Activated CD4-positive, alpha-beta T cell treated with anti-CD3 and anti-CD28 coated beads, Interleukin-2, amount 10 ng/mL, durations not matched to agents 24 days and 14 days (primary cell): ENCODE data around the gene MAST4. TPM values are rescaled to one million over a fixed set of nuclear protein-coding genes. Genes with fewer than 3 reads are reported as not detected.
A peak's percentile ranks its signal among the peaks of the same experiment; 100 is the strongest.

ENCODE experiments used
- DNase-seq: peaks from one replicate; pipeline ENCODE4 v3.0.0; 2022
- H3K27ac Mint-ChIP-seq: one replicate; pipeline ENCODE4 v1.8.0; 2022; ENCODE audit warnings: mild to moderate bottlenecking, mixed read lengths
- H3K27me3 Mint-ChIP-seq: one replicate; pipeline ENCODE4 v1.8.0; 2022; ENCODE audit warnings: mixed read lengths
- H3K36me3 Mint-ChIP-seq: one replicate; pipeline ENCODE4 v1.8.0; 2022; ENCODE audit warnings: low read depth, mild to moderate bottlenecking, mixed read lengths
- H3K4me1 Mint-ChIP-seq: one replicate; pipeline ENCODE4 v1.8.0; 2021; ENCODE audit warnings: mixed read lengths
- H3K4me3 Mint-ChIP-seq: one replicate; pipeline ENCODE4 v1.8.0; 2022; ENCODE audit warnings: mild to moderate bottlenecking, moderate library complexity, mixed read lengths
- H3K9me3 Mint-ChIP-seq: one replicate; pipeline ENCODE4 v1.8.0; 2021; ENCODE audit warnings: mixed read lengths
- intact Hi-C: fragments of 100-400 bp; cut with micrococcal nuclease; formaldehyde crosslinking; loops from one replicate; pipeline ENCODE4 v1.15.1; 2023
- total RNA-seq: library from RNA; stranded (reverse); gene quantifications from 2 replicates; pipeline ENCODE4 v1.2.3, GENCODE V29; 2022

MAST4 gene
- total RNA-seq, 1 donor from 2014 or later: 16.1 TPM

DNA sequence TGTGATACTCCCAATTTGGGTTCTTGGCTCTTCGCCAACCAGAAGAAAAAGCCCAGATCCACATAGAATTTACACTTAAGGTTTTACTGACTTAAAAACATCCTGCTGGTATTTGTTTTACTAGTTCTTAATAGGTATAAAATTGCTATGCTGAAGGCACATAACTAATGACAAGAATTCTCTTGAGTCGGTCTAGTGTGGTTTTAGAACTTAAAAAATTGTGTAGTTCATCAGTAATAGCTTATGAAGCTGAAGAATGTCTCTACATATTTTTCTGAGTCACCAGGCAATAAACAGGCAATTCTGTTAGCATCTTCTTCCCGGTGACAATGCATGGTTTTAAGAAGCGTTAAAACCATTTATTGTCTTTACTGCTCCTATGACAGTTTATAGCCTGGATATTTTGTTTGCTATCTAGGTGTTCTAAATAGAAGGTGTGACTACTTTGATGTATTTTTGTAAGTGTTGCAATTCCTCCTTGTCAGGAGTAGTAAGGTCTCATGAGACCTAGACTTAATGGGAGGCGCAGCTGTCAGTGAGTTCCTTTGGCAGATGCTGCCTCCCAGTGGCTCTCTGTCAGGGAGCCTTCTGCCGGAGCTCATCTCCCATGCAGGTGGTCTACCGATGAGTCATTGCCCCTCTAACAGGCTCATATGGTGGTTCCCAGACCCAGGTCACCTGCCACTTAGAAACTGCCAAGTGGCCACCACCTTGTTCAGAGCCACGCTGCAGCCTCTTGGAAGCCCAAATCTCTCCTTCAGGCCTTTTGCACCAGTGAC lies 173.8 kb downstream of the MAST4 start:
- intact Hi-C loops: no loop called here
- no peak for DNase-seq
- H3K9me3 Mint-ChIP-seq: no peaks in the 10 kb centered on the region
- H3K4me1 Mint-ChIP-seq: no peaks in the 10 kb centered on the region
- no peak overlapping the region for H3K4me3 Mint-ChIP-seq
- no peak overlapping the region for H3K27ac Mint-ChIP-seq
- H3K36me3 Mint-ChIP-seq: no peaks in the 10 kb centered on the region
- H3K27me3 Mint-ChIP-seq: peaks cover 9% of the 10 kb centered on the region

DNA sequence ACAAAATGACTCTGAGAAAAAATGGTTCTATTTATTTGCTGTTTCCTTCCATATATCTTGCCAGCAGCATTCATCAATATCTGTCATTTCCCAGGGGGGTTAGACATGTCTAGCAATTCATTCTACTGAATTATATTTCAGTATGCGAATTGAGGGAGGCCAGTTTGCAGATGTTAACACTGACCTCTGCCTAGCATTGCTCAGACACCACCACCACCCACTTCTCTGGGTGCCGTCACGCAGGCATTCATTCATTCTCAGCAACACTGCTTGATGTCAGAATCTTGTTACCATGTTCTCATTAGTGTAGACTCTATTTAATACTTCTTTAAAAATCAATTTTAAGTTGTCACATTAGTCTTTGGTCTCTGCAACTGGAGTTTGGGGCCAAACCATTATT lies 181.7 kb downstream of the MAST4 start:
- no peaks in the 10 kb centered on the region for H3K9me3 Mint-ChIP-seq
- DNase-seq: no peak
- no peaks in the 10 kb centered on the region for H3K4me1 Mint-ChIP-seq
- H3K27ac Mint-ChIP-seq: no peak overlapping the region
- no peak overlapping the region for H3K4me3 Mint-ChIP-seq
- H3K27me3 Mint-ChIP-seq: peaks cover 14% of the 10 kb centered on the region
- H3K36me3 Mint-ChIP-seq: no peaks in the 10 kb centered on the region
- intact Hi-C loops: no loop called here

DNA sequence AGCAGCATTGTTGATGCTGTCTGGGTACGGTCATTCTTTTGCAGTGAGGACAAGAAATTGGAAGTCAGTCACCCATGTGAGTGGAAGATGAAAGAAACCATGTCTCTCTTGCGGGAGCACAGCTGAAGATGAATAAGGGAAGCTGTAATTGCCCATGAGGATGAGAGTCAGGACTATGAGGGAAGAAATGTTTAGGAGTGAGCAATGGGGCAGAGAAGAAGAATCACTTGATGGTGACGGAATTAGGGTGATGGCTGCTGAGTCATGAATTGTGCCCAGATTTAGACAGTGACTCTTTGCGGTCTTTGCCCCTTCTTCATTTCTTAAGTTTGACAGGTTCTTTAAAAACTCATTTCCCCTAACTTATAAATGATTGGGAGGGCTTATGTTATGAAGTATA lies 183.3 kb downstream of the MAST4 start:
- no peaks in the 10 kb centered on the region for H3K4me1 Mint-ChIP-seq
- no peak overlapping the region for H3K27ac Mint-ChIP-seq
- no peak for DNase-seq
- H3K4me3 Mint-ChIP-seq: no peak overlapping the region
- no peaks in the 10 kb centered on the region for H3K9me3 Mint-ChIP-seq
- H3K36me3 Mint-ChIP-seq: no peaks in the 10 kb centered on the region
- peaks cover 17% of the 10 kb centered on the region for H3K27me3 Mint-ChIP-seq
- intact Hi-C loops: no loop called here

- no peaks in the 10 kb centered on the region for H3K36me3 Mint-ChIP-seq
- H3K27ac Mint-ChIP-seq: no peak overlapping the region
- peaks cover 15% of the 10 kb centered on the region for H3K27me3 Mint-ChIP-seq
- no peak for DNase-seq
- intact Hi-C loops: no loop called here
- no peak overlapping the region for H3K4me3 Mint-ChIP-seq
- H3K4me1 Mint-ChIP-seq: no peaks in the 10 kb centered on the region
- no peaks in the 10 kb centered on the region for H3K9me3 Mint-ChIP-seq
Measured at GRCh38 chr5:66788556-66788955, 192.4 kb downstream of the MAST4 start.

DNA sequence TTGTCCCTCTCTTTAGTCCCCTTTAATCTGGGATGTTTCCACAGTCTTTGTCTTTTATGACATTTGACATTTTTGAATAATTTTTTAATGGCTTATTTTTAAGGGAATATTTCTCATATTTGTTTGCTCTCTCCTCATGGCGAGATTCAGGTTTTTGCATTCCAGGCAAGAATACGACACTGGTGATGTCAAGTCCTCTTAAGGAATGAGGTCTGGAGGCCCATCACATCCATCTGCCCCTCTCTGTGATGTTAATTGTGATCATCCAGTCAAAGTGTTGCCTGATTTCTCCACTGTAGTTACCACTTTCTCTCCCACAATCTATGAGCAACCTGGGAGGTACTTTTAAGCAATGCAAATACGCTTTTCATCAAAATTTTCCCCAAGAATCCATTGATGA lies 193.2 kb downstream of the MAST4 start:
- H3K4me3 Mint-ChIP-seq: no peak overlapping the region

GRCh38 chr5:66793049-66793448 lies 196.9 kb downstream of the MAST4 start:
- Mint-ChIP-seq H3K27me3 (peaks cover 30% of the 10 kb centered on the region), H3K4me1 (no peaks in the 10 kb centered on the region), H3K4me3 (no peak overlapping the region), H3K9me3 (no peaks in the 10 kb centered on the region), H3K27ac (no peak overlapping the region), H3K36me3 (no peaks in the 10 kb centered on the region)
- DNase-seq: no peak
- intact Hi-C loops: no loop called here

More for the DNA sequence above, 193.2 kb downstream of the MAST4 start:
- no peaks in the 10 kb centered on the region for H3K36me3 Mint-ChIP-seq
- H3K27ac Mint-ChIP-seq: no peak overlapping the region
- peaks cover 20% of the 10 kb centered on the region for H3K27me3 Mint-ChIP-seq
- H3K4me1 Mint-ChIP-seq: no peaks in the 10 kb centered on the region
- no peaks in the 10 kb centered on the region for H3K9me3 Mint-ChIP-seq
- DNase-seq: no peak
- intact Hi-C loops: no loop called here

GRCh38 chr5:66795682-66796081 lies 199.5 kb downstream of the MAST4 start:
- Mint-ChIP-seq H3K36me3 (no peaks in the 10 kb centered on the region), H3K27ac (no peak overlapping the region), H3K9me3 (no peaks in the 10 kb centered on the region), H3K4me1 (no peaks in the 10 kb centered on the region), H3K27me3 (peaks cover 41% of the 10 kb centered on the region), H3K4me3 (no peak overlapping the region)
- DNase-seq: no peak
- intact Hi-C loops: no loop called here

- Mint-ChIP-seq H3K36me3 (no peaks in the 10 kb centered on the region), H3K4me3 (no peak overlapping the region), H3K9me3 (no peaks in the 10 kb centered on the region), H3K27ac (no peak overlapping the region), H3K4me1 (no peaks in the 10 kb centered on the region), H3K27me3 (peaks cover 41% of the 10 kb centered on the region)
- peak; percentile 46 for DNase-seq
- intact Hi-C loops: no loop called here
Measured at GRCh38 chr5:66796305-66797292, 200.4 kb downstream of the MAST4 start.

- DNase-seq: no peak
- Mint-ChIP-seq H3K36me3 (no peaks in the 10 kb centered on the region), H3K27me3 (peaks cover 64% of the 10 kb centered on the region), H3K27ac (no peak overlapping the region), H3K4me3 (no peak overlapping the region), H3K4me1 (no peaks in the 10 kb centered on the region), H3K9me3 (no peaks in the 10 kb centered on the region)
- intact Hi-C loops: no loop called here
Measured at GRCh38 chr5:66802941-66803340, 206.7 kb downstream of the MAST4 start.

GRCh38 chr5:66805514-66806430 lies 209.6 kb downstream of the MAST4 start:
- Mint-ChIP-seq H3K27me3 (peaks cover 49% of the 10 kb centered on the region), H3K36me3 (no peaks in the 10 kb centered on the region), H3K4me3 (no peak overlapping the region), H3K9me3 (no peaks in the 10 kb centered on the region), H3K4me1 (peaks cover 6% of the 10 kb centered on the region), H3K27ac (no peak overlapping the region)
- intact Hi-C loops: no loop called here
- peak; percentile 40 for DNase-seq

GRCh38 chr5:66807743-66808142 lies 211.6 kb downstream of the MAST4 start:
- intact Hi-C loops: no loop called here
- H3K4me1 Mint-ChIP-seq: peaks cover 15% of the 10 kb centered on the region
- H3K36me3 Mint-ChIP-seq: no peaks in the 10 kb centered on the region
- DNase-seq: no peak
- no peak overlapping the region for H3K4me3 Mint-ChIP-seq
- H3K27me3 Mint-ChIP-seq: peaks cover 41% of the 10 kb centered on the region
- no peaks in the 10 kb centered on the region for H3K9me3 Mint-ChIP-seq
- no peak overlapping the region for H3K27ac Mint-ChIP-seq

DNA sequence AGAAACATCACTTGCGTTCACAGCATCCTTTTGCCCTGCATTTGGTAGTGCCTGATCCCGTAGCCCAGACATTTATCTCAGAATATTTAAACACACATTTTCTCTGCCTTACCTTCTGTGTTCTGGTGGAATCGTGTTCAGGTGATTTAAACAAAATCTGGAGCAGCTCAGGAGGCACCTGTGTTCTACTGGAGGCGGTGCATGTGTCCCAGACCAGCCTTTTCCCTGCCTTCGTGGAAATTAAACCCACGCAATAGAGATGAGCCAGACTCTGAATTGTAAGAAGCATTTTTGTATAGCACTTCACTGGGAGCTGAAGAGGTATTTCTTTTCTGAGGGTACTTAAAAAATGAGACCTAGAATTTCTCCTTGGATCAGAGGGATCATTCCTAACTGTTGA lies 212.5 kb downstream of the MAST4 start:
- intact Hi-C loops: no loop called here
- H3K27ac Mint-ChIP-seq: no peak overlapping the region
- no peaks in the 10 kb centered on the region for H3K36me3 Mint-ChIP-seq
- H3K4me1 Mint-ChIP-seq: peaks cover 16% of the 10 kb centered on the region
- no peaks in the 10 kb centered on the region for H3K9me3 Mint-ChIP-seq
- H3K27me3 Mint-ChIP-seq: peaks cover 35% of the 10 kb centered on the region
- H3K4me3 Mint-ChIP-seq: no peak overlapping the region
- peak; percentile 36 for DNase-seq

GRCh38 chr5:66810151-66810550 lies 214.0 kb downstream of the MAST4 start:
- Mint-ChIP-seq H3K27me3 (peaks cover 23% of the 10 kb centered on the region), H3K4me3 (no peak overlapping the region), H3K4me1 (peaks cover 25% of the 10 kb centered on the region), H3K36me3 (no peaks in the 10 kb centered on the region), H3K27ac (no peak overlapping the region), H3K9me3 (no peaks in the 10 kb centered on the region)
- intact Hi-C loops: no loop called here
- peak; percentile 50 for DNase-seq
